Fibroblast of pulmonary artery (primary cell): ENCODE data around the gene PASK.

Source experiments
- DNase-seq: peaks from one replicate; pipeline ENCODE4 v3.0.0-alpha.2; 2010; ENCODE audit warnings: low read depth
- H3K4me3 ChIP-seq: replicated peaks from 2 replicates; pipeline ENCODE4 v1.5.1; 2011; ENCODE audit warnings: low read depth, mild to moderate bottlenecking, control low read depth, low read length, moderate library complexity
- CTCF ChIP-seq: IDR thresholded peaks from 2 replicates; pipeline ENCODE4 v1.5.1; 2011; ENCODE audit warnings: mild to moderate bottlenecking, control low read depth, low read length, inconsistent platforms; ENCODE audit errors: missing control alignments

The PASK gene

GRCh38 chr2:241187101-241187917, 38.0 kb upstream of the PASK start:
- DNase-seq: no peak
- H3K4me3 ChIP-seq: no peak overlapping the region
- TF ChIP-seq CTCF: no peak

- TF ChIP-seq CTCF: no peak
- DNase-seq: no peak
- H3K4me3 ChIP-seq: no peak overlapping the region
Measured at GRCh38 chr2:241185961-241186360, 36.7 kb upstream of the PASK start.

GRCh38 chr2:241184901-241185300, 35.6 kb upstream of the PASK start:
- DNase-seq: no peak
- no peak overlapping the region for H3K4me3 ChIP-seq
- TF ChIP-seq CTCF: no peak

GRCh38 chr2:241183221-241183620, 33.9 kb upstream of the PASK start:
- DNase-seq: no peak
- TF ChIP-seq CTCF: no peak

GRCh38 chr2:241182531-241183133, 33.4 kb upstream of the PASK start:
- H3K4me3 ChIP-seq: no peak overlapping the region
- TF ChIP-seq CTCF: no peak
- DNase-seq: no peak

More at GRCh38 chr2:241183221-241183620, 33.9 kb upstream of the PASK start:
- H3K4me3 ChIP-seq: no peak overlapping the region

- no peak for TF ChIP-seq CTCF
- DNase-seq: no peak
- no peak overlapping the region for H3K4me3 ChIP-seq
Measured at GRCh38 chr2:241182126-241182525, 32.9 kb upstream of the PASK start.

- no peak for TF ChIP-seq CTCF
- no peak for DNase-seq
- H3K4me3 ChIP-seq: no peak overlapping the region
Measured at GRCh38 chr2:241180495-241180894, 31.2 kb upstream of the PASK start.
